Body of pancreas (tissue), 4 donors: ENCODE measurements around the gene GPR17.

Experiments used
- CTCF ChIP-seq, 7 experiments: fragments of 450-650 bp in 4 of 7; fragments of 200-600 bp in 3 of 7; sonication (generic) in 3 of 7; IDR thresholded peaks; one replicate each; pipeline ENCODE4 v1.5.1; 2016 to 2019; ENCODE audit warnings: antibody characterized with exemption in 7 of 7
- POLR2A ChIP-seq, 3 donors: fragments of 450-650 bp; IDR thresholded peaks; one replicate each; pipeline ENCODE4 v1.6.1; 2016; ENCODE audit warnings: antibody characterized with exemption in 3 of 3, mild to moderate bottlenecking in 2 of 3

- TF ChIP-seq CTCF (IDR thresholded peaks at IDR 0.05): no peak
- no peak for TF ChIP-seq POLR2A (IDR thresholded peaks at IDR 0.05)
These were observed 48.0 kb upstream of the GPR17 start for GRCh38 chr2:127597984-127598380.
